ENCODE results near the gene TNFRSF11A. TPM values are rescaled to one million over a fixed set of nuclear protein-coding genes. Genes with fewer than 3 reads are reported as not detected.
A peak's percentile ranks its signal among the peaks of the same experiment; 100 is the strongest.

Gene TNFRSF11A
- total RNA-seq, 1 donor from 2014 or later = 23.1 TPM

GRCh38 chr18:62343316-62343715 lies 18.2 kb downstream of the TNFRSF11A start:
- DNase-seq (ENCODE audit: low read depth in 2 of 2) = no peak

GRCh38 chr18:62345909-62346308 lies 20.8 kb downstream of the TNFRSF11A start:
- no peak for DNase-seq (ENCODE audit: low read depth in 2 of 2)

GRCh38 chr18:62346333-62347088 lies 21.4 kb downstream of the TNFRSF11A start:
- DNase-seq (ENCODE audit: low read depth in 2 of 2) = no peak

GRCh38 chr18:62347089-62347506 lies 22.0 kb downstream of the TNFRSF11A start:
- DNase-seq (ENCODE audit: low read depth in 2 of 2) = peak in 1 of 2 donors; percentile 76

GRCh38 chr18:62348474-62348873 lies 23.4 kb downstream of the TNFRSF11A start:
- no peak for DNase-seq (ENCODE audit: low read depth in 2 of 2)

- no peak for DNase-seq (ENCODE audit: low read depth in 2 of 2)
Observed at GRCh38 chr18:62353170-62353569, 28.1 kb downstream of the TNFRSF11A start.

GRCh38 chr18:62354151-62354550 lies 29.0 kb downstream of the TNFRSF11A start:
- DNase-seq (ENCODE audit: low read depth in 2 of 2) = no peak

- DNase-seq (ENCODE audit: low read depth in 2 of 2) = no peak
Observed at GRCh38 chr18:62357079-62357719, 32.1 kb downstream of the TNFRSF11A start.

- peak; percentile 8 to 14 for DNase-seq (ENCODE audit: low read depth in 2 of 2)
Observed at GRCh38 chr18:62360805-62361204, 35.7 kb downstream of the TNFRSF11A start.

- no peak for DNase-seq (ENCODE audit: low read depth in 2 of 2)
Observed at GRCh38 chr18:62361288-62361687, 36.2 kb downstream of the TNFRSF11A start.

GRCh38 chr18:62364558-62364957 lies 39.4 kb downstream of the TNFRSF11A start:
- no peak for DNase-seq (ENCODE audit: low read depth in 2 of 2)

GRCh38 chr18:62365420-62365819 lies 40.3 kb downstream of the TNFRSF11A start:
- no peak for DNase-seq (ENCODE audit: low read depth in 2 of 2)

GRCh38 chr18:62366992-62367391 lies 41.9 kb downstream of the TNFRSF11A start:
- no peak for DNase-seq (ENCODE audit: low read depth in 2 of 2)

GRCh38 chr18:62368100-62368499 lies 43.0 kb downstream of the TNFRSF11A start:
- no peak for DNase-seq (ENCODE audit: low read depth in 2 of 2)

GRCh38 chr18:62369129-62369644 lies 44.1 kb downstream of the TNFRSF11A start:
- no peak for DNase-seq (ENCODE audit: low read depth in 2 of 2)

GRCh38 chr18:62370366-62370765 lies 45.3 kb downstream of the TNFRSF11A start:
- DNase-seq (ENCODE audit: low read depth in 2 of 2) = no peak

GRCh38 chr18:62371436-62371835 lies 46.3 kb downstream of the TNFRSF11A start:
- DNase-seq (ENCODE audit: low read depth in 2 of 2) = no peak

GRCh38 chr18:62372156-62372555 lies 47.0 kb downstream of the TNFRSF11A start:
- DNase-seq (ENCODE audit: low read depth in 2 of 2) = no peak

- DNase-seq (ENCODE audit: low read depth in 2 of 2) = no peak
Observed at GRCh38 chr18:62372882-62373281, 47.8 kb downstream of the TNFRSF11A start.

- no peak for DNase-seq (ENCODE audit: low read depth in 2 of 2)
Observed at GRCh38 chr18:62374410-62374965, 49.4 kb downstream of the TNFRSF11A start.

- DNase-seq (ENCODE audit: low read depth in 2 of 2) = no peak
Observed at GRCh38 chr18:62377131-62377807, 52.2 kb downstream of the TNFRSF11A start.

GRCh38 chr18:62379051-62379450 lies 53.9 kb downstream of the TNFRSF11A start:
- no peak for DNase-seq (ENCODE audit: low read depth in 2 of 2)

All from dermis microvascular lymphatic vessel endothelial cell (primary cell).